GM21390 (cell line): ENCODE data around the gene PRMT6.
A peak's percentile ranks its signal among the peaks of the same experiment; 100 is the strongest.
"Not testable (repeated sequence)": the region's sequence is repeated elsewhere in the genome, so short reads cannot be mapped to it uniquely, and the experiment has no call there.

ENCODE experiments used
- ATAC-seq: cut with Tn5 transposase; IDR thresholded peaks from one replicate; pipeline ENCODE4 v1.9.1; 2021; ENCODE audit not compliant: unreplicated experiment

Gene PRMT6

GRCh38 chr1:107056426-107057196 is at the start of gene PRMT6:
Gene PRMT6, plus strand, starts transcription at chr1:107056674. Its CDS starts 42 bp downstream, at chr1:107056716.
- ATAC-seq, result peak; percentile 90

- ATAC-seq, result no peak
Measured at GRCh38 chr1:107009281-107009680, 47.2 kb upstream of the PRMT6 start.

- ATAC-seq, result no peak
Measured at GRCh38 chr1:107010582-107010981, 45.9 kb upstream of the PRMT6 start.

GRCh38 chr1:107016376-107016978 is 40.0 kb upstream of the PRMT6 start:
- ATAC-seq, result peak; percentile 87

GRCh38 chr1:107018445-107018844 is 38.0 kb upstream of the PRMT6 start:
- ATAC-seq, result no peak

GRCh38 chr1:107019166-107019565 is 37.3 kb upstream of the PRMT6 start:
- no peak for ATAC-seq

- ATAC-seq, result not testable (repeated sequence)
Measured at GRCh38 chr1:107038874-107039273, 17.6 kb upstream of the PRMT6 start.

GRCh38 chr1:107044310-107045220 is 11.9 kb upstream of the PRMT6 start:
- not testable (repeated sequence) for ATAC-seq

GRCh38 chr1:107047602-107048001 is 8.9 kb upstream of the PRMT6 start:
- no peak for ATAC-seq

- no peak for ATAC-seq
Measured at GRCh38 chr1:107048241-107048640, 8.2 kb upstream of the PRMT6 start.

GRCh38 chr1:107051266-107051665 is 5.2 kb upstream of the PRMT6 start:
- ATAC-seq, result no peak

GRCh38 chr1:107055919-107056425 is 502 bp upstream of the PRMT6 start:
- ATAC-seq, result not testable (repeated sequence)

GRCh38 chr1:107057197-107058133 is 991 bp downstream of the PRMT6 start:
- peak; percentile 61 for ATAC-seq

- ATAC-seq, result no peak
Measured at GRCh38 chr1:107058245-107059032, 2.0 kb downstream of the PRMT6 start.

- no peak for ATAC-seq
Measured at GRCh38 chr1:107061886-107062285, 5.4 kb downstream of the PRMT6 start.

GRCh38 chr1:107073493-107073892 is 17.0 kb downstream of the PRMT6 start:
- ATAC-seq, result no peak

GRCh38 chr1:107076841-107077240 is 20.4 kb downstream of the PRMT6 start:
- ATAC-seq, result no peak

- no peak for ATAC-seq
Measured at GRCh38 chr1:107079249-107079648, 22.8 kb downstream of the PRMT6 start.

- no peak for ATAC-seq
Measured at GRCh38 chr1:107081102-107081501, 24.6 kb downstream of the PRMT6 start.
